KMS-11 (cell line): ENCODE data around the gene C1orf52.

Experiments used
- H2AFZ ChIP-seq: fragments of 200-600 bp; sonication (generic); 2 replicates; pipeline ENCODE4 v1.6.1; 2016; ENCODE audit warnings: antibody characterized with exemption, mixed run types, low read depth
- H3K27ac ChIP-seq: fragments of 200-600 bp; sonication (generic); 2 replicates; pipeline ENCODE4 v1.6.1; 2016; ENCODE audit warnings: mild to moderate bottlenecking, mixed run types
- H3K27me3 ChIP-seq: fragments of 200-600 bp; sonication (generic); 2 replicates; pipeline ENCODE4 v1.6.1; 2017; ENCODE audit warnings: mild to moderate bottlenecking, low read depth, mixed run types, moderate library complexity; ENCODE audit not compliant: insufficient read depth
- H3K36me3 ChIP-seq: fragments of 200-600 bp; sonication (generic); 2 replicates; pipeline ENCODE4 v1.6.1; 2017; ENCODE audit warnings: mild to moderate bottlenecking, mixed run types; ENCODE audit not compliant: insufficient read depth
- H3K4me1 ChIP-seq: fragments of 200-600 bp; sonication (generic); 2 replicates; pipeline ENCODE4 v1.6.1; 2016; ENCODE audit warnings: mild to moderate bottlenecking, low read depth, mixed run types; ENCODE audit not compliant: poor library complexity, severe bottlenecking
- H3K4me2 ChIP-seq: fragments of 200-600 bp; sonication (generic); 2 replicates; pipeline ENCODE4 v1.7.0; 2016; ENCODE audit warnings: mild to moderate bottlenecking, mixed run types
- H3K4me3 ChIP-seq: fragments of 200-600 bp; sonication (generic); IDR thresholded peaks from 2 replicates; pipeline ENCODE4 v1.6.1; 2017; ENCODE audit warnings: low read depth, low read length, mixed read lengths; ENCODE audit not compliant: insufficient read depth
- H3K79me2 ChIP-seq: fragments of 200-600 bp; sonication (generic); 2 replicates; pipeline ENCODE4 v1.6.1; 2016; ENCODE audit warnings: low read depth, mixed run types; ENCODE audit not compliant: insufficient read depth
- H3K9ac ChIP-seq: fragments of 200-600 bp; sonication (generic); 2 replicates; pipeline ENCODE4 v1.6.1; 2016; ENCODE audit warnings: mild to moderate bottlenecking, mixed run types
- H4K20me1 ChIP-seq: fragments of 200-600 bp; sonication (generic); 2 replicates; pipeline ENCODE4 v1.6.1; 2016; ENCODE audit warnings: mild to moderate bottlenecking, mixed run types; ENCODE audit not compliant: insufficient read depth
- CTCF ChIP-seq: fragments of 200-600 bp; sonication (generic); conservative IDR thresholded peaks from 2 replicates; pipeline ENCODE4 v1.6.1; 2017; ENCODE audit warnings: low read depth, mild to moderate bottlenecking, antibody characterized with exemption, low read length, moderate library complexity, mixed read lengths

Gene C1orf52

DNA sequence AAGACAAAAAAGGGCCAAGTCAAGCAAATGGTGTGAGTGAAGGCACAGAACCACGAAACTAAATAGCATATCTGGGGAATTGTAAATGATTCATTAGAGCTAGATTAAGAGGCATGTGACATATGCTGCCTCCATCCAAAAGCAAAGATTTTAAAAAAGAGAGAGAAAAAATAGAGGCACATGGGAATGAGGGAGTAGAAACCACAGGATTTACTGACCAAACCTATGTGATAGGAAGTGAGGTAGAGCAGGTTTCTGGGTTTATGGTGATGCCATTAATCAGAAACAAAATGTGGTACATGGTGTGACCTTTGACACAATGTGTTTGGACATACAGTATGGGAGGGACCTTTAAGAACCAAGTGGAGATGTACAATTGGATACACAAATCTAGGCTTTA is 13.6 kb downstream of the C1orf52 start:
- Histone ChIP-seq H3K27me3 (no peaks in the 10 kb centered on the region), H3K4me3 (no peak overlapping the region), H3K36me3 (no peaks in the 10 kb centered on the region), H3K79me2 (no peaks in the 10 kb centered on the region), H3K27ac (no peak overlapping the region), H3K4me2 (no peak overlapping the region), H4K20me1 (no peaks in the 10 kb centered on the region), H3K4me1 (no peaks in the 10 kb centered on the region), H3K9ac (no peak overlapping the region), H2AFZ (no peak overlapping the region)
- TF ChIP-seq CTCF = no peak

- Histone ChIP-seq H3K27me3 (no peaks in the 10 kb centered on the region), H3K79me2 (no peaks in the 10 kb centered on the region), H3K4me1 (no peaks in the 10 kb centered on the region), H4K20me1 (no peaks in the 10 kb centered on the region), H3K36me3 (no peaks in the 10 kb centered on the region), H3K4me3 (no peak overlapping the region), H3K4me2 (no peak overlapping the region), H2AFZ (no peak overlapping the region), H3K27ac (no peak overlapping the region), H3K9ac (no peak overlapping the region)
- TF ChIP-seq CTCF = no peak
These were observed 14.0 kb downstream of the C1orf52 start for GRCh38 chr1:85245456-85245855.

GRCh38 chr1:85244271-85245061 is 15.0 kb downstream of the C1orf52 start:
- TF ChIP-seq CTCF = no peak
- Histone ChIP-seq H3K36me3 (no peaks in the 10 kb centered on the region), H3K4me1 (no peaks in the 10 kb centered on the region), H3K4me2 (no peak overlapping the region), H3K4me3 (no peak overlapping the region), H3K27me3 (no peaks in the 10 kb centered on the region), H3K27ac (no peak overlapping the region), H2AFZ (no peak overlapping the region), H3K79me2 (no peaks in the 10 kb centered on the region), H3K9ac (no peak overlapping the region), H4K20me1 (no peaks in the 10 kb centered on the region)

DNA sequence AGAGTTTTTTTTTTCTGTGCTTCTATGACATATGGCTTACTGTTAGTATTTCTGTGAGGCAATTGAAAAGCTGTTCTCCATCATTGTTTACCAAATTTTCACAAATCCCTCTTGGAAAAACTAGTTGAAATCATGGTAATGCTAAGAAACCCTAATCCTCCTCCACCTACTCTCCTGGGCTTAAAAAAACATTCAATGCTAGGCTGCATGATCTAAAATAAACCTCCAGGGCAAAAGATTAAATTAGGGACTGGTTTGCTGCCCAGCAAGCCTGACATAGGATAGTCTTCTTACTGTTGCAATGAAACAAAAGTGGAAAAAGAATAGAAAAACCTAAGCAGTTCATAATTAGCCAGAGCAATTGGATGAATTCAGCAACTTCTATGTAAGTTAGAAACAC is 16.1 kb downstream of the C1orf52 start:
- H3K27ac ChIP-seq = no peak overlapping the region
- no peak overlapping the region for H3K4me2 ChIP-seq
- H3K4me1 ChIP-seq = no peaks in the 10 kb centered on the region
- H3K36me3 ChIP-seq = no peaks in the 10 kb centered on the region
- H2AFZ ChIP-seq = no peak overlapping the region
- TF ChIP-seq CTCF = no peak
- H3K9ac ChIP-seq = no peak overlapping the region
- no peaks in the 10 kb centered on the region for H4K20me1 ChIP-seq
- H3K27me3 ChIP-seq = no peaks in the 10 kb centered on the region
- no peak overlapping the region for H3K4me3 ChIP-seq
- no peaks in the 10 kb centered on the region for H3K79me2 ChIP-seq
